ENCODE results near the gene DST.

The DST gene

GRCh38 chr6:56489559-56489958 is 153.1 kb downstream of the DST start:
- peaks cover 12 to 38% of the 10 kb centered on the region in 2 donors for H3K36me3 ChIP-seq (ENCODE audit: control insufficient read depth in 1 of 2, insufficient read depth in 2 of 2, low read length in 2 of 2)
- no peaks in the 10 kb centered on the region for H3K27me3 ChIP-seq (ENCODE audit: control insufficient read depth in 1 of 2, insufficient read depth in 2 of 2, low read length in 2 of 2)
- H3K9ac ChIP-seq (ENCODE audit: low read depth in 1 of 2, low read length in 2 of 2), result no peak overlapping the region
- peaks cover 0 to 2% of the 10 kb centered on the region in 2 donors for H3K4me1 ChIP-seq (ENCODE audit: control insufficient read depth in 1 of 2, insufficient read depth in 2 of 2, low read length in 2 of 2)
- no peaks in the 10 kb centered on the region for H3K9me3 ChIP-seq (ENCODE audit: control insufficient read depth in 1 of 2, low read length in 2 of 2)
- no peak overlapping the region for H3K4me3 ChIP-seq (ENCODE audit: low read depth in 1 of 2, low read length in 2 of 2)
- H3K27ac ChIP-seq (ENCODE audit: low read depth, low read length), result no peak overlapping the region

DNA sequence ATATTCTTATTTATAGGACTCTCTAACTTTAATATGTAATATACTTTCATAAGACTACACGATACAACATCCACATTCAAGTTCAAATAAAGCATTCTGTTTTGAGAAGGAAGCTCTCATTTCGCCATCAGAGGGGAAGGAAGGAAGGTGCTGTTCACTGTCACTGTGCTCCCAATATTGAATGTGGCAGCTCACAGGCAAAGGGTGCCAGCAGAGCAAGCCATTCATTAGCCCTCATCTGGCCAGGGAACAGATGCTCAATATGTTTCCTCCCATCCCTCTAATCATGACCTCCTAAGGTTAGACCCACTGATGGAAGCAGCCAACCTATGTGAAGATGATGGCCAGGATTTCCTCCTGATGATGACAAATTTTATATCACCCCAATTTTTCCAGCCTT is 154.4 kb downstream of the DST start:
- H3K27me3 ChIP-seq (ENCODE audit: control insufficient read depth in 1 of 2, insufficient read depth in 2 of 2, low read length in 2 of 2), result no peaks in the 10 kb centered on the region
- H3K9ac ChIP-seq (ENCODE audit: low read depth in 1 of 2, low read length in 2 of 2), result no peak overlapping the region
- no peaks in the 10 kb centered on the region for H3K9me3 ChIP-seq (ENCODE audit: control insufficient read depth in 1 of 2, low read length in 2 of 2)
- peaks cover 12 to 38% of the 10 kb centered on the region in 2 donors for H3K36me3 ChIP-seq (ENCODE audit: control insufficient read depth in 1 of 2, insufficient read depth in 2 of 2, low read length in 2 of 2)
- peaks cover under 1 to 10% of the 10 kb centered on the region in 2 donors for H3K4me1 ChIP-seq (ENCODE audit: control insufficient read depth in 1 of 2, insufficient read depth in 2 of 2, low read length in 2 of 2)
- no peak overlapping the region for H3K27ac ChIP-seq (ENCODE audit: low read depth, low read length)
- H3K4me3 ChIP-seq (ENCODE audit: low read depth in 1 of 2, low read length in 2 of 2), result no peak overlapping the region

GRCh38 chr6:56486681-56487080 is 156.0 kb downstream of the DST start:
- H3K36me3 ChIP-seq (ENCODE audit: control insufficient read depth in 1 of 2, insufficient read depth in 2 of 2, low read length in 2 of 2), result peaks cover 4 to 30% of the 10 kb centered on the region in 2 donors
- H3K4me3 ChIP-seq (ENCODE audit: low read depth in 1 of 2, low read length in 2 of 2), result no peak overlapping the region
- no peak overlapping the region for H3K27ac ChIP-seq (ENCODE audit: low read depth, low read length)
- no peak overlapping the region for H3K9ac ChIP-seq (ENCODE audit: low read depth in 1 of 2, low read length in 2 of 2)
- H3K9me3 ChIP-seq (ENCODE audit: control insufficient read depth in 1 of 2, low read length in 2 of 2), result no peaks in the 10 kb centered on the region
- peaks cover 7 to 16% of the 10 kb centered on the region in 2 donors for H3K4me1 ChIP-seq (ENCODE audit: control insufficient read depth in 1 of 2, insufficient read depth in 2 of 2, low read length in 2 of 2)
- H3K27me3 ChIP-seq (ENCODE audit: control insufficient read depth in 1 of 2, insufficient read depth in 2 of 2, low read length in 2 of 2), result no peaks in the 10 kb centered on the region

DNA sequence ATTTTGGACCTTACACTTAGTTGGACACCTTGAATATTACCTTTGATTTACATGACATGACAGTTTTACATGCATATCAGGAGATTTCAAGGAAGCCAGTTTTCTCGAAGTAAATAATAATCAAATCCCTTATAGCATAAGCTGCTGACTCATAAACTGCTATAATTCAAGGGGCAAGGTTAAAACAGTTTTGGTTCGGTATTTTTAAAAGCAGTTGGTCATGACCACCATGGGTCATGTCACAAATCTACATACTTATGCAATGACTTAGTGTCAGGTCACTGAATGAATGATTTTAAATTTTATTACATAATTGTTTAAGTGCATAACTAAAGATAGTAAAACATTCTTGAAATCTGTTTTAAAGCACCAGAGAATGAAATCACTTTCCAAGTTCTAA is 158.0 kb downstream of the DST start:
- no peak overlapping the region for H3K27ac ChIP-seq (ENCODE audit: low read depth, low read length)
- H3K27me3 ChIP-seq (ENCODE audit: control insufficient read depth in 1 of 2, insufficient read depth in 2 of 2, low read length in 2 of 2), result no peaks in the 10 kb centered on the region
- no peaks in the 10 kb centered on the region for H3K9me3 ChIP-seq (ENCODE audit: control insufficient read depth in 1 of 2, low read length in 2 of 2)
- peaks cover 4 to 26% of the 10 kb centered on the region in 2 donors for H3K36me3 ChIP-seq (ENCODE audit: control insufficient read depth in 1 of 2, insufficient read depth in 2 of 2, low read length in 2 of 2)
- peaks cover 7 to 16% of the 10 kb centered on the region in 2 donors for H3K4me1 ChIP-seq (ENCODE audit: control insufficient read depth in 1 of 2, insufficient read depth in 2 of 2, low read length in 2 of 2)
- H3K9ac ChIP-seq (ENCODE audit: low read depth in 1 of 2, low read length in 2 of 2), result no peak overlapping the region
- H3K4me3 ChIP-seq (ENCODE audit: low read depth in 1 of 2, low read length in 2 of 2), result no peak overlapping the region

DNA sequence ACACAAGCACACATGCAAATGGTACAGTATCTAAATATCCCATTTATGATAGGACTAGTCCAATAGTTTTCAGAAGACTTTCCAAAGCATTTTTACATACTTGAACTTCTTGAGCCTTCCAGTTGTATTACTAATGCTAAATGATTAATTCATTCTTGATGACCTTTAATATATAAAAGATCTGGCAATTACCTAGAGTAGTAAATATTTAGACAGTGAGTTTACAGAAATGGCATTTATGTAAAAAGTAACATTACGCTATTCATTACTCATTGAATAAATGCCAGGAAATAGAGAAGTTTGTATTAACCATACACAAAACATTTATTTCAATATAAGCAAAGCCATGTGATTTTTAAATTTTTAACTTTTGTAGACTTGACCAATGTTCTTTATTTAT is 158.8 kb downstream of the DST start:
- Histone ChIP-seq H3K9ac (ENCODE audit: low read depth in 1 of 2, low read length in 2 of 2) (no peak overlapping the region), H3K27ac (ENCODE audit: low read depth, low read length) (no peak overlapping the region), H3K4me1 (ENCODE audit: control insufficient read depth in 1 of 2, insufficient read depth in 2 of 2, low read length in 2 of 2) (peaks cover 7 to 16% of the 10 kb centered on the region in 2 donors), H3K9me3 (ENCODE audit: control insufficient read depth in 1 of 2, low read length in 2 of 2) (no peaks in the 10 kb centered on the region), H3K4me3 (ENCODE audit: low read depth in 1 of 2, low read length in 2 of 2) (no peak overlapping the region), H3K36me3 (ENCODE audit: control insufficient read depth in 1 of 2, insufficient read depth in 2 of 2, low read length in 2 of 2) (peaks cover 4 to 25% of the 10 kb centered on the region in 2 donors), H3K27me3 (ENCODE audit: control insufficient read depth in 1 of 2, insufficient read depth in 2 of 2, low read length in 2 of 2) (no peaks in the 10 kb centered on the region)

- Histone ChIP-seq H3K9me3 (ENCODE audit: control insufficient read depth in 1 of 2, low read length in 2 of 2) (no peaks in the 10 kb centered on the region), H3K4me1 (ENCODE audit: control insufficient read depth in 1 of 2, insufficient read depth in 2 of 2, low read length in 2 of 2) (peaks cover 7 to 16% of the 10 kb centered on the region in 2 donors), H3K27ac (ENCODE audit: low read depth, low read length) (no peak overlapping the region), H3K27me3 (ENCODE audit: control insufficient read depth in 1 of 2, insufficient read depth in 2 of 2, low read length in 2 of 2) (no peaks in the 10 kb centered on the region), H3K4me3 (ENCODE audit: low read depth in 1 of 2, low read length in 2 of 2) (no peak overlapping the region), H3K9ac (ENCODE audit: low read depth in 1 of 2, low read length in 2 of 2) (no peak overlapping the region), H3K36me3 (ENCODE audit: control insufficient read depth in 1 of 2, insufficient read depth in 2 of 2, low read length in 2 of 2) (peaks cover 0 to 21% of the 10 kb centered on the region in 2 donors)
Measured at GRCh38 chr6:56482525-56482924, 160.2 kb downstream of the DST start.

- Histone ChIP-seq H3K36me3 (ENCODE audit: control insufficient read depth in 1 of 2, insufficient read depth in 2 of 2, low read length in 2 of 2) (peaks cover 3 to 19% of the 10 kb centered on the region in 2 donors), H3K9me3 (ENCODE audit: control insufficient read depth in 1 of 2, low read length in 2 of 2) (no peaks in the 10 kb centered on the region), H3K27ac (ENCODE audit: low read depth, low read length) (no peak overlapping the region), H3K27me3 (ENCODE audit: control insufficient read depth in 1 of 2, insufficient read depth in 2 of 2, low read length in 2 of 2) (no peaks in the 10 kb centered on the region), H3K4me1 (ENCODE audit: control insufficient read depth in 1 of 2, insufficient read depth in 2 of 2, low read length in 2 of 2) (peaks cover 7 to 16% of the 10 kb centered on the region in 2 donors), H3K4me3 (ENCODE audit: low read depth in 1 of 2, low read length in 2 of 2) (no peak overlapping the region), H3K9ac (ENCODE audit: low read depth in 1 of 2, low read length in 2 of 2) (no peak overlapping the region)
Measured at GRCh38 chr6:56481957-56482356, 160.7 kb downstream of the DST start.

GRCh38 chr6:56480654-56481337 is 161.9 kb downstream of the DST start:
- Histone ChIP-seq H3K36me3 (ENCODE audit: control insufficient read depth in 1 of 2, insufficient read depth in 2 of 2, low read length in 2 of 2) (peaks cover 5 to 24% of the 10 kb centered on the region in 2 donors), H3K9ac (ENCODE audit: low read depth in 1 of 2, low read length in 2 of 2) (no peak overlapping the region), H3K9me3 (ENCODE audit: control insufficient read depth in 1 of 2, low read length in 2 of 2) (no peaks in the 10 kb centered on the region), H3K27ac (ENCODE audit: low read depth, low read length) (no peak overlapping the region), H3K4me3 (ENCODE audit: low read depth in 1 of 2, low read length in 2 of 2) (no peak overlapping the region), H3K27me3 (ENCODE audit: control insufficient read depth in 1 of 2, insufficient read depth in 2 of 2, low read length in 2 of 2) (no peaks in the 10 kb centered on the region), H3K4me1 (ENCODE audit: control insufficient read depth in 1 of 2, insufficient read depth in 2 of 2, low read length in 2 of 2) (peaks cover 10 to 23% of the 10 kb centered on the region in 2 donors)

DNA sequence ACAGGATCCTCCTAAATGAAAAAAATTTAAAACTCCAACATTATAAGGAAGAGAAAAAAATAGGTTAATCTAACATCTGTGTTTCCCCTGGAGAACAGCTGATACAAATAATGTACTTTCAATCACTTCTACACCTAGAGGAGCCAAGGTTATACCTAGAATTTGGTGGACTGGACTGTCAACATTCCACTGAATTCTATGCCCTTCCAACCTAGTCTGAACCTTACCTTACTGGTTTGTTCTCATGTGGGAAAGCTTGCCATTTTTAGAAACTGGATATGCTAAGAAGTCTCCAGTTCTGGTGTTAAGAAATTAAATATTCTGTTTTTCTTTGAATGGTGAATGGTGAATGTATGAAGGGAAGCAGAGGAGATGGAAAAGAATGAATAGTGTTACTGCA is 162.4 kb downstream of the DST start:
- Histone ChIP-seq H3K36me3 (ENCODE audit: control insufficient read depth in 1 of 2, insufficient read depth in 2 of 2, low read length in 2 of 2) (peaks cover 8 to 29% of the 10 kb centered on the region in 2 donors), H3K9ac (ENCODE audit: low read depth in 1 of 2, low read length in 2 of 2) (no peak overlapping the region), H3K4me3 (ENCODE audit: low read depth in 1 of 2, low read length in 2 of 2) (no peak overlapping the region), H3K9me3 (ENCODE audit: control insufficient read depth in 1 of 2, low read length in 2 of 2) (no peaks in the 10 kb centered on the region), H3K27ac (ENCODE audit: low read depth, low read length) (no peak overlapping the region), H3K4me1 (ENCODE audit: control insufficient read depth in 1 of 2, insufficient read depth in 2 of 2, low read length in 2 of 2) (peaks cover 13 to 26% of the 10 kb centered on the region in 2 donors), H3K27me3 (ENCODE audit: control insufficient read depth in 1 of 2, insufficient read depth in 2 of 2, low read length in 2 of 2) (no peaks in the 10 kb centered on the region)

DNA sequence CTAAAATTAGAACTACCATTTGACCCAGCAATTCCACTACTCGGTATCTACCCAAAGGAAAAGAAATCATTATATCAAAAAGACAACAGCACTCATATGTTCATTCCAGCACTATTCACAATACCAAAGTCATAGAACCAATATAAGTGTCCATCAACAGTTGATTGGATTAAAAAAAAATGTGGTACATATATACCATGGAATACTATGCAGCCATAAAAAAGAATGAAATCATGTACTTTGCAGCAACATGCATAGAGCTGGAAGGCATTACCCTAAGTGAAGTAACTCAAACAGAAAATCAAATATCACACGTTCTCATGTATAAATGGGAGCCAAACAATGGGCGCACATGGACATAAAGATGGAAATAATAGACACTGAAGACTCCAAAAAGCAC is 163.3 kb downstream of the DST start:
- Histone ChIP-seq H3K4me3 (ENCODE audit: low read depth in 1 of 2, low read length in 2 of 2) (no peak overlapping the region), H3K36me3 (ENCODE audit: control insufficient read depth in 1 of 2, insufficient read depth in 2 of 2, low read length in 2 of 2) (peaks cover 8 to 33% of the 10 kb centered on the region in 2 donors), H3K4me1 (ENCODE audit: control insufficient read depth in 1 of 2, insufficient read depth in 2 of 2, low read length in 2 of 2) (peaks cover 13 to 22% of the 10 kb centered on the region in 2 donors)

More for the DNA sequence above, 163.3 kb downstream of the DST start:
- no peak overlapping the region for H3K27ac ChIP-seq (ENCODE audit: low read depth, low read length)
- H3K9me3 ChIP-seq (ENCODE audit: control insufficient read depth in 1 of 2, low read length in 2 of 2), result no peaks in the 10 kb centered on the region
- H3K27me3 ChIP-seq (ENCODE audit: control insufficient read depth in 1 of 2, insufficient read depth in 2 of 2, low read length in 2 of 2), result no peaks in the 10 kb centered on the region
- H3K9ac ChIP-seq (ENCODE audit: low read depth in 1 of 2, low read length in 2 of 2), result no peak overlapping the region

Measured in duodenal mucosa (tissue), 2 donors.